ENCODE results near the gene CHIT1. TPM values are rescaled to one million over a fixed set of nuclear protein-coding genes. Genes with fewer than 3 reads are reported as not detected.

The CHIT1 gene
- 10 to 100 TPM in 1 of 7 donors, 1 to 10 TPM in 1, under 1 TPM in 2, not detected in 3; 0.08 to 26.9 (median 0.77) TPM for total RNA-seq
- polyA plus RNA-seq: 1 to 10 TPM in 1 of 2 donors, under 1 TPM in 1; 0.50 to 7.0 TPM
- long read RNA-seq, donor 1: 0 reads
- long read RNA-seq, donor 2: 0 reads
- long read RNA-seq, donor 3: 0 reads

DNA sequence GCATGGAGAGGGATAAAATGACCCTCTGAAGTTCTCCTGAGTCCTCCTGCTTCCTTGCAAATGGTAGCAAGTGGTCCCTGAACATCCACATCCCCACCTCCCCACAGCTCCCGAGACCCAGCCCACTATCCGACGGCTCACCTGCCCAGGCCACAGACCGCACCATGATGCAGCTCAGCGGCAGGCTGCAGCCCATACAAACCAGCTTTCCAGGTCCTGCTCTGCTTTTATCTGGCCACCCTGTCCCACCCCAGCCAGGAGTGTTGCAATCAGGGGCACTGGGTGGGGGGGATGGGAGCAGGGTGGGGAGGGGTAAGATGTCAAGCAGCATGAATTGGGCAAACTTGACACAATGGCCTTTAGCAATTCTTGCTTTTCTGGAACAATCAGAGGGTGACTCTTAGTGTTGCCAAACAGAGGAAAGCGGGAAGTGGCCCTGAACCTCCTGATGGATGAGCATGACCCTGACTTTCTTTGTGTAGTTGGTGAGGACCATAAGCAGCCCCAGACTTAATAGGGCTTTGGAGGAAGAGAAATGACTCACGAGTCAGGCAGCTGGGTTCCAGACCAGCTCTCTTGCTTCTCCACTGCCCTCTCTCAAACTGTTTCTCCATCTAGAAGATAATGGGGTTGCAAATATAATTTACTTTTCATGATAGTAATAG, at the start of gene CHIT1:
TSS of gene CHIT1 (minus strand) at position 203 of the 665 bp plus-strand sequence. CDS start at position 166, 37 bp downstream.
- WGBS, 3 donors: 85 to 90% (median 87%) methylated on average over 7 of the region's 7 CpGs
- H3K36me3 ChIP-seq: no peaks in the 10 kb centered on the region

DNA sequence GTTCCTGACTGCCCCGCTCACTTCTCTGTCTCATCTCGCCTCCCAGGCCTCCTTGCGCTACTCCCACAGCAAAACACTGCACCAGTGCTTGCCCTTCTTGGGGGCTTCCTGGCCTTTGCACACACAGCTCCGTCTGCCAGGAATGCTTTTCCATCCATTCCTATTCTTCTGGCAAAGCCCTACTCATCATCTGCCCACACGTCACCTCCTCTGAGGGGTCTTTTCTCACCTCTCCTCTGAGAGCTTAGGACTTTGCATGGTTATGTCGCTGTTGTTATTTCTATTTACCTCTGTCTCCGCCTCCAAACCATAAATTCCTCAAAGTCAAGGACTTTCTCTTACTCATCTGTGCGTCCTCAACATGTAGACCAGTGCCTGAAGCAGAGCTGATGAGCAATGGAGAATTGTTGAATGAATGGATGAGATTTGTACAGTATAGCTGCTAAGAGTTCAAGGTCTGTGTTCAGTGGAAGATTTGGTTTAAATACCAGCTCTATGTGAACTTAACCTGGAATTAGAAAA, 49.5 kb upstream of the CHIT1 start:
- Histone ChIP-seq H3K4me1 (ENCODE audit: insufficient read depth) (peaks cover 9% of the 10 kb centered on the region), H3K9me3 (no peaks in the 10 kb centered on the region), H3K27me3 (no peaks in the 10 kb centered on the region), H3K36me3 (no peaks in the 10 kb centered on the region), H3K27ac (peak overlapping the region; percentile 42 to 97), H3K4me3 (no peak overlapping the region)
- intact Hi-C loops (cut with DNase I): loop anchor here in 3 of 4 donors (10.0 kb wide), 2 partner anchors 166 to 416 kb away; no protein-coding TSS in a partner anchor
- DNase-seq: no peak
- TF ChIP-seq POLR2A (IDR thresholded peaks at IDR 0.05): peak; percentile 28
- no peak for TF ChIP-seq EP300 (IDR thresholded peaks at IDR 0.05)
- WGBS, 3 donors: 13 to 23% (median 14%) methylated on average over 8 of the region's 8 CpGs

More for the DNA sequence above, at the start of gene CHIT1:
- Histone ChIP-seq H3K27ac (no peak within 1 kb of the TSS), H3K4me1 (ENCODE audit: insufficient read depth) (no peaks in the 10 kb centered on the region), H3K4me3 (no peak within 1 kb of the TSS), H3K27me3 (no peaks in the 10 kb centered on the region), H3K9me3 (no peaks in the 10 kb centered on the region)
- no peak for DNase-seq
- TF ChIP-seq, protein P1, sequence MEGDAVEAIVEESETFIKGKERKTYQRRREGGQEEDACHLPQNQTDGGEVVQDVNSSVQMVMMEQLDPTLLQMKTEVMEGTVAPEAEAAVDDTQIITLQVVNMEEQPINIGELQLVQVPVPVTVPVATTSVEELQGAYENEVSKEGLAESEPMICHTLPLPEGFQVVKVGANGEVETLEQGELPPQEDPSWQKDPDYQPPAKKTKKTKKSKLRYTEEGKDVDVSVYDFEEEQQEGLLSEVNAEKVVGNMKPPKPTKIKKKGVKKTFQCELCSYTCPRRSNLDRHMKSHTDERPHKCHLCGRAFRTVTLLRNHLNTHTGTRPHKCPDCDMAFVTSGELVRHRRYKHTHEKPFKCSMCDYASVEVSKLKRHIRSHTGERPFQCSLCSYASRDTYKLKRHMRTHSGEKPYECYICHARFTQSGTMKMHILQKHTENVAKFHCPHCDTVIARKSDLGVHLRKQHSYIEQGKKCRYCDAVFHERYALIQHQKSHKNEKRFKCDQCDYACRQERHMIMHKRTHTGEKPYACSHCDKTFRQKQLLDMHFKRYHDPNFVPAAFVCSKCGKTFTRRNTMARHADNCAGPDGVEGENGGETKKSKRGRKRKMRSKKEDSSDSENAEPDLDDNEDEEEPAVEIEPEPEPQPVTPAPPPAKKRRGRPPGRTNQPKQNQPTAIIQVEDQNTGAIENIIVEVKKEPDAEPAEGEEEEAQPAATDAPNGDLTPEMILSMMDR (IDR thresholded peaks at IDR 0.05): no peak
- intact Hi-C loops (cut with DNase I): no loop called here

DNA sequence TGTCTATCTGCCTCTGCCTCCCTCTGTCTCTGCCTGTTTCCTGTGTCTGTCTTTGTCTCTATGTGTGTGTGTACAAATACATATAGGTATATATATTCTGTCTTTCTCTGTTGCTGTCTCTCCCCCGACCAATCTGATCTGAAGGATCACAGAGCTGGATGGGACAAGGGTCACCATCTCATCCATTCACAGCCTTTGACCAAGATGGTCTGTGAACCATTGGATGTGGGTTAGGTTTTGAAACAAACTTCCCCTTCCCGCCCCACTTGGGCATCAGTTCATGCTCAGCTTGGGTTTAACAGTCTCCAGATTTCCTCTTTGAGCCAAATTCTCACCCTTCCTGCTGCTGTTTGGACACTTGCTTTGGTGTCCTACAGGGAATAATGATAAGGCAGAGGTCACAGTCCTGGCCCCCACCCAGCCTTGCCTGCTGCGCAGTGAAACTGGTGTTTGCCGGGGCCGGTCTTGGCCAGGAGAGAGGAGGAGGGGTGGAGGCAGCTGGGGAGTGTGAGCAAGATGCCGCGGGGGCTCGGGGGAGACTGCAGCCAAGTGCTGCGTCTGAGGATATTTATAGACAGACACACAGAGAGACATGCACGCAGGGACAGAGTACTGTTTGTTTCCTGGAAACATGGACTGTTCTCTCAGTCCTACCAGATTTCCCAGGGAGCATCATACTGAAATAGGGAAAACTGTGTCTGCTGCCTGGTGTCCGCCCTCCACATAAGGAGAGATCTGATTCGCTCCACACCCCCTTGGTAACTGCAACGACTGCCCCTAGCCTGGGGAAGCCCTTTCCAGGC, 48.8 kb upstream of the CHIT1 start:
- Histone ChIP-seq H3K4me1 (ENCODE audit: insufficient read depth) (peaks cover 12% of the 10 kb centered on the region), H3K27ac (peak overlapping the region; percentile 46 to 97), H3K27me3 (no peaks in the 10 kb centered on the region), H3K4me3 (no peak overlapping the region), H3K36me3 (no peaks in the 10 kb centered on the region), H3K9me3 (no peaks in the 10 kb centered on the region)
- 3 to 6% (median 5%) methylated on average over 13 of the region's 13 CpGs for WGBS, 3 donors
- peak; percentile 95 to 98 (median 98) for DNase-seq
- TF ChIP-seq, protein P1 (IDR thresholded peaks at IDR 0.05): peak in 2 of 3 donors; percentile 5 to 11
- TF ChIP-seq POLR2A (IDR thresholded peaks at IDR 0.05) (peak; percentile 62), EP300 (IDR thresholded peaks at IDR 0.05) (peak; percentile 94)
- intact Hi-C loops (cut with DNase I): loop anchor here in 3 of 4 donors (10.0 kb wide), 2 partner anchors 167 to 417 kb away; no protein-coding TSS in a partner anchor

DNA sequence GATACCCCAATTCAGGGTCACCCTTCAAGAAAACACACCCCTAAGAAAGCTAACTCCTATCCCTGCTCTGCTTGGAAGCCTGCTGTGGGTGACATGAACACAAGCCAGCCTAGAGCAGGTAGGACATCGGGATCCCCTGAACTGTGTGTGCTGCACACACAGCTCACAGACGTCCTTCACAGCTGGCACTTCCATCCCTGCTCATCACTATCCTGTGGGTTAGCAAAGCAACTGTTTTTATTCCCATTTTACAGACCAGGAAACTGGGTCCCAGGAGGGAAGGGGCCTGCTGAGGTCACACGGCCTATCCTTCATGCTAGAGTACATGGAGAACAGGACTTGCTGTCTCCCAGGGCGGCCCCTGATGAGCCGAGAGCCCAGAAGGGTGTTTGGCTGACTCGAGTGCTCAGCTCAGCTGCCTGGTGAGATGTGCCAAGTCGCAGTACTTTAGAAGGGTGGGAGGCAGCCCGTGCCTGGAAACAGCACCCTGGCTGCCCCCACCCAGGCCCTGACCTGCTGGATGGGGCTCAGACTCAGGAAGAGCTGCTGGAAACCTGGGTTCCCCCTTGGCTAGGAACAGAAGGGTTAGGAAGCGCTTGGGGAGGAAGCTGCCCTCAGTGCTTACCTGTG, 47.6 kb upstream of the CHIT1 start:
- Histone ChIP-seq H3K9me3 (no peaks in the 10 kb centered on the region), H3K36me3 (no peaks in the 10 kb centered on the region), H3K4me3 (no peak overlapping the region), H3K27ac (peak overlapping the region; percentile 46 to 97), H3K4me1 (ENCODE audit: insufficient read depth) (peaks cover 12% of the 10 kb centered on the region), H3K27me3 (no peaks in the 10 kb centered on the region)
- DNase-seq: peak; percentile 57 to 77 (median 61)
- 58 to 66% (median 60%) methylated on average over 9 of the region's 9 CpGs for WGBS, 3 donors
- intact Hi-C loops (cut with DNase I): loop anchor here in 3 of 4 donors (10.0 kb wide), 2 partner anchors 168 to 418 kb away; no protein-coding TSS in a partner anchor
- TF ChIP-seq POLR2A (IDR thresholded peaks at IDR 0.05) (no peak), EP300 (IDR thresholded peaks at IDR 0.05) (no peak)
- TF ChIP-seq, protein P1 (IDR thresholded peaks at IDR 0.05): no peak

All from ovary (tissue), 10 donors.